Activated CD8-positive, alpha-beta memory T cell treated with anti-CD3 and anti-CD28 coated beads, Interleukin-2, amount 50 U/mL, for 4 hours (primary cell): Measurements from ENCODE around the gene CEBPE.

Source experiments
- DNase-seq: peaks from one replicate; pipeline ENCODE4 v3.0.0-alpha.2; 2020

CEBPE gene

GRCh38 chr14:23101986-23102625, 16.9 kb downstream of the CEBPE start:
- DNase-seq, result no peak

- no peak for DNase-seq
Measured at GRCh38 chr14:23101213-23101970, 17.7 kb downstream of the CEBPE start.

- no peak for DNase-seq
Measured at GRCh38 chr14:23099212-23099861, 19.7 kb downstream of the CEBPE start.

- DNase-seq, result no peak
Measured at GRCh38 chr14:23097786-23098185, 21.3 kb downstream of the CEBPE start.

- peak; percentile 99 for DNase-seq
Measured at GRCh38 chr14:23095196-23096108, 23.6 kb downstream of the CEBPE start, which contains the start of gene C14orf119. TSS of gene C14orf119 (plus strand) at chr14:23095505. CDS start at chr14:23097659, 2,154 bp downstream.

GRCh38 chr14:23094666-23095195, 24.3 kb downstream of the CEBPE start, which contains the start of gene ACIN1:
TSS of gene ACIN1 (minus strand) at chr14:23095136. CDS start at chr14:23095112, 24 bp downstream.
- DNase-seq, result peak; percentile 70

GRCh38 chr14:23093991-23094665, 24.9 kb downstream of the CEBPE start:
- DNase-seq, result no peak

GRCh38 chr14:23093526-23093925, 25.5 kb downstream of the CEBPE start:
- no peak for DNase-seq

GRCh38 chr14:23093104-23093503, 26.0 kb downstream of the CEBPE start:
- DNase-seq, result no peak

GRCh38 chr14:23091294-23092225, 27.5 kb downstream of the CEBPE start:
- DNase-seq, result no peak

GRCh38 chr14:23090254-23090636, 28.8 kb downstream of the CEBPE start:
- no peak for DNase-seq

- no peak for DNase-seq
Measured at GRCh38 chr14:23089498-23090253, 29.4 kb downstream of the CEBPE start.

- no peak for DNase-seq
Measured at GRCh38 chr14:23086565-23086964, 32.5 kb downstream of the CEBPE start.

- DNase-seq, result no peak
Measured at GRCh38 chr14:23085458-23085857, 33.6 kb downstream of the CEBPE start.

- no peak for DNase-seq
Measured at GRCh38 chr14:23080474-23080873, 38.6 kb downstream of the CEBPE start.

- DNase-seq, result no peak
Measured at GRCh38 chr14:23079716-23080115, 39.3 kb downstream of the CEBPE start.

GRCh38 chr14:23078692-23079116, 40.4 kb downstream of the CEBPE start:
- DNase-seq, result no peak

GRCh38 chr14:23077962-23078361, 41.1 kb downstream of the CEBPE start:
- no peak for DNase-seq

- DNase-seq, result no peak
Measured at GRCh38 chr14:23076785-23077408, 42.2 kb downstream of the CEBPE start.
